GM18499 (cell line): ENCODE measurements around the gene CHTF8.
"Not testable (repeated sequence)": the region's sequence is repeated elsewhere in the genome, so short reads cannot be mapped to it uniquely, and the experiment has no call there.

Experiments used
- ATAC-seq: cut with Tn5 transposase; IDR thresholded peaks from one replicate; pipeline ENCODE4 v1.9.1; 2021; ENCODE audit warnings: moderate number of reproducible peaks; ENCODE audit not compliant: insufficient read depth, unreplicated experiment

CHTF8 gene

GRCh38 chr16:69141014-69141413 lies 8.6 kb upstream of the CHTF8 start:
- ATAC-seq = no peak

DNA sequence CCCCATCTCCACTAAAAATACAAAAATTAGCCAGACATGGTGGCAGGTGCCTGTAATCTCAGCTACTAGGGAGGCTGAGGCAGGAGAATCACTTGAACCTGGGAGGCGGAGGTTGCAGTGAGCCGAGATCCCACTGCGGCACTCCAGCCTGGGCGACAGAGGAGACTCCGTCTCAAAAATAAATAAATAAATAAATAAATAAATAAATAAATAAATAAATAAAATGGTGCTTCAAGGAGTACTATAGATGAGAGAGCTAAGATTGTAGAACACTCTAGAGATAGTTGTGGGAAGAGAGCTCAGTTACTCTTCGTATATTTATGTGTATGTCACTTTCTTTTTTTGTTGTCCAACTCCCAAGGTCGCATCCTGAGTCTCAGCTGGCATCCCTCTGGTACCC lies 7.1 kb upstream of the CHTF8 start:
- ATAC-seq = not testable (repeated sequence)

- no peak for ATAC-seq
Observed at GRCh38 chr16:69138608-69139007, 6.2 kb upstream of the CHTF8 start.

- no peak for ATAC-seq
Observed at GRCh38 chr16:69133373-69133954, 1.1 kb upstream of the CHTF8 start.

DNA sequence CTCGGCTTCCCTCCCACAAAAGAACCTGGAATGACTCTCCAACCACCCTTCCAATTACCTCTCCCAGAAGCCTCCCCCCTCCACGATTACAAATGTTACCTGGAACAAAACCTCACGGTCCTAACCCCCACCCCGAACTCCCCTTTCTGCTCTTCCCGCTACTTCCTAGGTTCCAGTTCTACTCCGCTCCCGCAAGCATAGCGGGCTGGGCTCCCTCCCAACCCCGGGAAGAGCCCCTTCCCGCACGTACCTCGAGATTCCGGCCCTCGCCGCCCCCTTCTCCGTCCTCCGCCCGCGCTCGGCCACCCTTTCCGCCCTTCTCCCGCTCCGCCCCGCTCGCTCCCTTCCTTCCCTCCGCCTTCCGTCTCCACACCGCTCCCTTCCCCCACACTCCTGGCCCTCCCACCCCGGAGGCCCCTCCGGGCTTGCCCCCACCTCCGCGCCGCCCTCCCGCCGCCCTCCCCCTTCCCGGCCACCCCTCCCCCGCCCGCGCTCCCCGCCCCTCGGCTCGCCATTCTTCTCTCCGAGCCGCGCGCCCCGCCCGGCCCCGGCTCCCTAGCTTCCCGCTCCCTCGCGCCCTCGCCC lies 457 bp downstream of the CHTF8 start:
- ATAC-seq = no peak

GRCh38 chr16:69131167-69131838 lies 1.1 kb downstream of the CHTF8 start:
- ATAC-seq = no peak

- no peak for ATAC-seq
Observed at GRCh38 chr16:69130461-69130860, 1.9 kb downstream of the CHTF8 start.

GRCh38 chr16:69127966-69128510 lies 4.3 kb downstream of the CHTF8 start:
- no peak for ATAC-seq

- not testable (repeated sequence) for ATAC-seq
Observed at GRCh38 chr16:69126801-69127200, 5.6 kb downstream of the CHTF8 start.

DNA sequence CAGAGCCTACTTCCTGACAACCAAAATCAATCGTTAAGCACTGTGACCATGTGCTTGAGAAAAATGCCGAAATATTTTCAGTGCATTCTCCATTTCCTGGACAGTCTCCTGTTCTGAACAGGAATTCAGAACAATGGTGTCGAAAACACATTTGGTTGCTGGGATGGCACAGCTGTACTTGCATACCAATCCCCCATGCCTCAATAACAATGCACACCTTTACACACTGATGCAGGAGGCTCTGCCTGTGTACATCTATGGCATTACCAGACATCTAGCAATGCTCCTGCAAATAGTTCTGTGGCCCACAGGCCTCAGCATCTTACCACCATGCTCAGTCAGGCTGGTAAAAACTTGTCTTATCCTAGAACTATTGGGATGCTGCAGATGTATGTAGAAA lies 6.2 kb downstream of the CHTF8 start:
- no peak for ATAC-seq

GRCh38 chr16:69124961-69125360 lies 7.4 kb downstream of the CHTF8 start:
- ATAC-seq = not testable (repeated sequence)

GRCh38 chr16:69124406-69124805 lies 8.0 kb downstream of the CHTF8 start:
- ATAC-seq = not testable (repeated sequence)

- ATAC-seq = no peak
Observed at GRCh38 chr16:69123910-69124309, 8.5 kb downstream of the CHTF8 start.

GRCh38 chr16:69120096-69120664 lies 12.2 kb downstream of the CHTF8 start:
- ATAC-seq = no peak

GRCh38 chr16:69119536-69119935 lies 12.9 kb downstream of the CHTF8 start:
- no peak for ATAC-seq

DNA sequence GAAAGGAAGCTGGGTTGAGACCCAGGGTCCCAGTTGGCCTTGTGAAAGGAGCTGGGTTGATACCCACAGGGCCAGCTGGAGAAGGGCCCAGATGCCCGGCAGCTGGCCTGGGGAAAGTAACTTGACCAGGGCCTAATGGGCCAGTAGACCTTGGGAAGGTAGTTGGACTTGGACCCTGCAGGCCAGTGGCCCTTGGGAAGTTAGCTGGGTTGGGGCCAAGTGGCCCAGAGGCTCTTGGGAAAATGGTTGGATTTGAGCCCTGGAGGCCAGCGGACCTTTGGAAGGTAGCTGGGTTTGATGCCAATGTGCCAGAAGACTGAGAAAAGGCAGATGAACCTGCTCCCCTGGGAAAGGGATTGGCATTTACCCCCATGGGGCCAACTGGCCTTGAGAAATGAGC lies 13.4 kb downstream of the CHTF8 start:
- ATAC-seq = no peak

- no peak for ATAC-seq
Observed at GRCh38 chr16:69118468-69118867, 13.9 kb downstream of the CHTF8 start.

- no peak for ATAC-seq
Observed at GRCh38 chr16:69116906-69117305, 15.5 kb downstream of the CHTF8 start.

- no peak for ATAC-seq
Observed at GRCh38 chr16:69116256-69116875, 16.0 kb downstream of the CHTF8 start.

DNA sequence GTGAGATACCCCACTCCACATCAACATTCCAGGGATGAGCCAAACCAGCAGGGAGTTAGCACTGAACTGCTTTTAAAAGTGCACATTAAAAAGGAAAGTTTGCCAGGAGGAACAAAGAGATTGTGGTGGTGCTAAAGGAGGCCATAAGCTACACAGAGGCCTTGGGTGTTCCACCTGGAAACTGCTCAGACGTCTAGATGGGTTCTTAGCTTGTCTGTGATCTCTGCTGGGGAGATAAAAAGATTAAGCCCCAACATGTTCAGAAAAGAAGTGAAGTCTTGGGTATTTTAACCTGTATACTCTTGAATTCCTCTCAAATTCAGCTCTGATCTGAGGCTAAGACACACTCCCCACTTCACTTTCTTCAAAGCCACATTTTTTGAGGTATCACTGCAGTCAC lies 16.6 kb downstream of the CHTF8 start:
- ATAC-seq = no peak

GRCh38 chr16:69115361-69115760 lies 17.0 kb downstream of the CHTF8 start:
- ATAC-seq = no peak
